Loucy (cell line): ENCODE data around the gene ADRB2.

Source experiments
- CTCF ChIP-seq: fragments of 200-600 bp; sonication (generic); conservative IDR thresholded peaks from 2 replicates; pipeline ENCODE4 v1.5.1; 2014; ENCODE audit warnings: mild to moderate bottlenecking, antibody characterized with exemption, low read length
- EZH2phosphoT487 ChIP-seq: fragments of 200-600 bp; IDR thresholded peaks from 2 replicates; pipeline ENCODE4 v1.6.1; 2018; ENCODE audit warnings: antibody characterized with exemption, mild to moderate bottlenecking, moderate library complexity, borderline replicate concordance

- TF ChIP-seq CTCF (no peak), EZH2phosphoT487 (no peak)
Observed at GRCh38 chr5:148841519-148841918, 15.1 kb downstream of the ADRB2 start.
